ENCODE data around the gene ESRRA.
A peak's percentile ranks its signal among the peaks of the same experiment; 100 is the strongest.

The ESRRA gene

DNA sequence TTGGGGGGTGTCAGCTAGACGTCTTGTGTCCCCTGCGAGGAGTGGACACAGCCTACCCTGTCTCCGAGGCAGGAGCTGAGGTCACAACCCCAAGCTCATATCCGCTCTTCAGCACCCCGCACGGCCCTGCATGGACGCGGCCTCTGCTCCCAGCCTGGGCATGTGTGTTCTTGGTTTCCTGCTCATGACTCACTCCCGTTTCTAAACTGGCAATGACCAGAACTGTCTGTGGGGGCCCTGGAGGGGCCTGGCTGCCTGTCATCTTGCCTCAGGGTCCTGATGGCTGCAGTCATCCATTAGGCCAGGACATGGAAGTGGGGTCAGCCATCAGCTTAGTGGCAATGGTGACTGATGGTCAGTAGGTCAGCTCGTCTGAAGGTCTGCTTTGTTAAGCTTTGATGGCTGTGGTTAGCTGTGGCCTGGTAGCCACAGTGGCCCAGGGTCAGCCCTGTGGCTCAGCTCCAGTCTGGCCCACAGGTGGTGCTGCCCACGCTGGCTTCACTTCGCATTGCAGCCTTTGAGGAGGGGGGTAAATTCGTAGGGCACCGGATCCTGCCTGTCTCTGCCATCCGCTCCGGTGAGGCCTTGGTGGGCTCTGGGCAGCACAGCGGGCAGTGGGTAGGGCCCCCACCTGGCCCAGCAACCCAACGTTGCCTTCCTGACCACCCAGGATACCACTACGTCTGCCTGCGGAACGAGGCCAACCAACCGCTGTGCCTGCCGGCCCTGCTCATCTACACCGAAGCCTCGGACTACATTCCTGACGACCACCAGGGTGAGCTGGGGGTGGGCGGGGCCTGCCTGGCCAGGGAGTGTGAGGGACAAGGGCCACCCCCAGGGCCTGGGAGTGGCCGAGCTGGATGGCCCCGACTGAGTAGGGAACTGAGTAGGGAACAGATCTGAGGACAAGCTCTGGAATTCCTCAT, 42.0 kb upstream of the ESRRA start:
- DNase-seq (ENCODE audit: low spot score) = no peak

DNA sequence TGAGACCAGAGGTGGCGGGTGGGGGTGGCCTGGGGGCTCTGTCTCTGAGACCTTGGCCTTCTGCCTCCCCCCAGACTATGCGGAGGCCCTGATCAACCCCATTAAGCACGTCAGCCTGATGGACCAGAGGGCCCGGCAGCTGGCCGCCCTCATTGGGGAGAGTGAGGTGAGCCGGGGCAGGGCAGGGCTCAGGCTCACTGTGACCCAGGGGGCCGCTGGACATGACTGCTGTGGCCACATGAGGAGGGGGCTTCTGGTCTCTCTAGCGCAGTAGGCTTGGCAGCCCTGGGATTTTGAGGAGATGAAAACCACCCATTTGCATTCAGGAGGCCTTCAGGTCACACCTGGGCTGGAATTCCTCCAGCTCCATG, 41.4 kb upstream of the ESRRA start:
- Histone ChIP-seq H2AFZ (ENCODE audit: low read length) (no peak overlapping the region), H4K8ac (ENCODE audit: low read depth, low read length) (no peak overlapping the region), H2BK12ac (ENCODE audit: low read length) (no peak overlapping the region), H3K18ac (ENCODE audit: low read length) (no peak overlapping the region), H2AK5ac (ENCODE audit: low read depth, low read length) (peak overlapping the region; percentile 70), H3K4me2 (ENCODE audit: insufficient read depth, low read length, poor library complexity, severe bottlenecking) (peak overlapping the region; percentile 2), H3K23ac (ENCODE audit: low read depth, low read length, poor library complexity) (no peak overlapping the region), H3K27ac (replicated peaks; ENCODE audit: low read length) (no peak overlapping the region), H3K79me1 (ENCODE audit: low read depth, low read length) (peaks cover 5% of the 10 kb centered on the region), H3K4me1 (ENCODE audit: control insufficient read depth in 2 of 2, insufficient read depth in 1 of 2, low read depth in 1 of 2, low read length in 2 of 2) (peaks cover 4 to 11% of the 10 kb centered on the region in 2 donors), H2BK5ac (ENCODE audit: low read length) (peak overlapping the region; percentile 82), H3K9ac (ENCODE audit: low read depth, low read length, poor library complexity) (no peak overlapping the region), H2BK15ac (ENCODE audit: low read length) (no peak overlapping the region), H3K4ac (ENCODE audit: low read length) (peak overlapping the region; percentile 53), H3K9me3 (replicated peaks in 1 of 2; ENCODE audit: control insufficient read depth in 2 of 2, insufficient read depth in 1 of 2, low read depth in 1 of 2, low read length in 2 of 2) (no peaks in the 10 kb centered on the region), H4K91ac (ENCODE audit: low read depth, low read length, poor library complexity) (no peak overlapping the region), H3K14ac (ENCODE audit: low read length) (no peak overlapping the region), H3K36me3 (replicated peaks in 1 of 2; ENCODE audit: control insufficient read depth in 2 of 2, insufficient read depth in 2 of 2, low read length in 2 of 2) (peaks cover 40 to 71% of the 10 kb centered on the region in 2 donors), H2BK120ac (ENCODE audit: low read depth, low read length) (no peak overlapping the region), H3K4me3 (ENCODE audit: low read length in 2 of 2) (no peak overlapping the region), H3K27me3 (ENCODE audit: control insufficient read depth in 3 of 3, insufficient read depth in 3 of 3, low read depth in 1 of 3, low read length in 3 of 3) (no peaks in the 10 kb centered on the region)
- DNase-seq (ENCODE audit: low spot score) = no peak
- no CpG with 5 or more reads among the region's 8 CpGs for WGBS, 2 donors (ENCODE audit: extremely low coverage in 2 of 2, insufficient read length in 2 of 2, insufficient replicate concordance in 1 of 2)

More for the DNA sequence above, 42.0 kb upstream of the ESRRA start:
- Histone ChIP-seq H3K4me2 (ENCODE audit: insufficient read depth, low read length, poor library complexity, severe bottlenecking) (peak overlapping the region; percentile 2), H3K27ac (replicated peaks; ENCODE audit: low read length) (peak overlapping the region; percentile 41), H4K8ac (ENCODE audit: low read depth, low read length) (peak overlapping the region; percentile 76), H2BK5ac (ENCODE audit: low read length) (peak overlapping the region; percentile 82), H3K4me1 (ENCODE audit: control insufficient read depth in 2 of 2, insufficient read depth in 1 of 2, low read depth in 1 of 2, low read length in 2 of 2) (peaks cover 0 to 4% of the 10 kb centered on the region in 2 donors), H2BK15ac (ENCODE audit: low read length) (no peak overlapping the region), H4K91ac (ENCODE audit: low read depth, low read length, poor library complexity) (no peak overlapping the region), H3K14ac (ENCODE audit: low read length) (no peak overlapping the region), H2AFZ (ENCODE audit: low read length) (no peak overlapping the region), H3K4me3 (ENCODE audit: low read length in 2 of 2) (no peak overlapping the region), H2AK5ac (ENCODE audit: low read depth, low read length) (peak overlapping the region; percentile 36), H3K18ac (ENCODE audit: low read length) (peak overlapping the region; percentile 54), H2BK120ac (ENCODE audit: low read depth, low read length) (no peak overlapping the region), H3K4ac (ENCODE audit: low read length) (no peak overlapping the region), H3K23ac (ENCODE audit: low read depth, low read length, poor library complexity) (no peak overlapping the region), H3K9me3 (replicated peaks in 1 of 2; ENCODE audit: control insufficient read depth in 2 of 2, insufficient read depth in 1 of 2, low read depth in 1 of 2, low read length in 2 of 2) (no peaks in the 10 kb centered on the region), H3K36me3 (replicated peaks in 1 of 2; ENCODE audit: control insufficient read depth in 2 of 2, insufficient read depth in 2 of 2, low read length in 2 of 2) (peaks cover 45 to 78% of the 10 kb centered on the region in 2 donors), H3K79me1 (ENCODE audit: low read depth, low read length) (peaks cover 5% of the 10 kb centered on the region), H3K9ac (ENCODE audit: low read depth, low read length, poor library complexity) (peak overlapping the region; percentile 72), H2BK12ac (ENCODE audit: low read length) (no peak overlapping the region), H3K27me3 (ENCODE audit: control insufficient read depth in 3 of 3, insufficient read depth in 3 of 3, low read depth in 1 of 3, low read length in 3 of 3) (no peaks in the 10 kb centered on the region)
- WGBS, 2 donors (ENCODE audit: extremely low coverage in 2 of 2, insufficient read length in 2 of 2, insufficient replicate concordance in 1 of 2) = no CpG with 5 or more reads among the region's 29 CpGs

DNA sequence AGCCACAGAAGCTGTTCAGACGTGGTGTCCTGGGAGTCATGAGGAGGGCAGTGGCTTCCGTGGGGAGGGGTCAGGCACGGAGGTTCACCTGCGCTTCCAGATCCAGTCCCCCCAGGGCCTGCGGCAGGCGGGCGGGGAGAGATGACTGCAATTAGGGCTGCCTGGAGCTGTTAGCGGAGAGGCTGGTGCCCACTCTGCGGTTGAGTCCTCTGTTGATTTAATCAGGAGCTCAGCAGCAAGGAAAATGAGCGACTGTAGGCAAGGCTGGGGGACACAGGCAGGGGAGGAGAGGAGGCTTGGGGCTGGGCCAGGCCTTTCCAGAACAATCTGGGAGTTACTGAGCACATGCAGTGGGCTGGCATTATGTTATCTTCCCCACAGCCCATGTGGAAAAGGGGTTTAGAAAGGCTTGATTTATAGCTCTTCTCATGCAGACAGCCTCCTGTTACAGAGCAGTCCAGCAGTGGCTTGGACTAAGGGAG, 40.9 kb upstream of the ESRRA start:
- Histone ChIP-seq H2BK15ac (ENCODE audit: low read length) (no peak overlapping the region), H2BK12ac (ENCODE audit: low read length) (no peak overlapping the region), H3K27ac (replicated peaks; ENCODE audit: low read length) (no peak overlapping the region)

More for the DNA sequence above, 40.9 kb upstream of the ESRRA start:
- peak overlapping the region; percentile 70 for H2AK5ac ChIP-seq (ENCODE audit: low read depth, low read length)
- H3K9me3 ChIP-seq (replicated peaks in 1 of 2; ENCODE audit: control insufficient read depth in 2 of 2, insufficient read depth in 1 of 2, low read depth in 1 of 2, low read length in 2 of 2) = no peaks in the 10 kb centered on the region
- H3K4me2 ChIP-seq (ENCODE audit: insufficient read depth, low read length, poor library complexity, severe bottlenecking) = no peak overlapping the region
- H3K79me1 ChIP-seq (ENCODE audit: low read depth, low read length) = peaks cover 5% of the 10 kb centered on the region
- H3K36me3 ChIP-seq (replicated peaks in 1 of 2; ENCODE audit: control insufficient read depth in 2 of 2, insufficient read depth in 2 of 2, low read length in 2 of 2) = peaks cover 37 to 67% of the 10 kb centered on the region in 2 donors
- H4K91ac ChIP-seq (ENCODE audit: low read depth, low read length, poor library complexity) = no peak overlapping the region
- H2BK5ac ChIP-seq (ENCODE audit: low read length) = peak overlapping the region; percentile 82
- H2AFZ ChIP-seq (ENCODE audit: low read length) = no peak overlapping the region
- H3K4me3 ChIP-seq (ENCODE audit: low read length in 2 of 2) = no peak overlapping the region
- peak overlapping the region; percentile 53 for H3K4ac ChIP-seq (ENCODE audit: low read length)
- no peak overlapping the region for H2BK120ac ChIP-seq (ENCODE audit: low read depth, low read length)
- no peak for DNase-seq (ENCODE audit: low spot score)
- H3K27me3 ChIP-seq (ENCODE audit: control insufficient read depth in 3 of 3, insufficient read depth in 3 of 3, low read depth in 1 of 3, low read length in 3 of 3) = no peaks in the 10 kb centered on the region
- peak overlapping the region; percentile 8 for H3K18ac ChIP-seq (ENCODE audit: low read length)
- H3K4me1 ChIP-seq (ENCODE audit: control insufficient read depth in 2 of 2, insufficient read depth in 1 of 2, low read depth in 1 of 2, low read length in 2 of 2) = peaks cover 7 to 11% of the 10 kb centered on the region in 2 donors
- peak overlapping the region; percentile 30 for H3K9ac ChIP-seq (ENCODE audit: low read depth, low read length, poor library complexity)
- no peak overlapping the region for H3K23ac ChIP-seq (ENCODE audit: low read depth, low read length, poor library complexity)
- H4K8ac ChIP-seq (ENCODE audit: low read depth, low read length) = peak overlapping the region; percentile 43
- H3K14ac ChIP-seq (ENCODE audit: low read length) = no peak overlapping the region
- WGBS, 2 donors (ENCODE audit: extremely low coverage in 2 of 2, insufficient read length in 2 of 2, insufficient replicate concordance in 1 of 2) = no CpG with 5 or more reads among the region's 10 CpGs
